UCSD-AML1 (cell line): ENCODE measurements around the gene COL6A1.

Source experiments
- DNase-seq: peaks from one replicate; lab custom pipeline; 2025; ENCODE audit not compliant: unreplicated experiment; lab: John Stamatoyannopoulos, UW

COL6A1 gene

GRCh38 chr21:45981151-45982091 is at the start of gene COL6A1:
Gene COL6A1, plus strand, starts transcription at chr21:45981770. Its CDS starts 81 bp downstream, at chr21:45981851.
- DNase-seq, result peak; percentile 65

GRCh38 chr21:45932922-45933502 is 48.6 kb upstream of the COL6A1 start:
- no peak for DNase-seq

DNA sequence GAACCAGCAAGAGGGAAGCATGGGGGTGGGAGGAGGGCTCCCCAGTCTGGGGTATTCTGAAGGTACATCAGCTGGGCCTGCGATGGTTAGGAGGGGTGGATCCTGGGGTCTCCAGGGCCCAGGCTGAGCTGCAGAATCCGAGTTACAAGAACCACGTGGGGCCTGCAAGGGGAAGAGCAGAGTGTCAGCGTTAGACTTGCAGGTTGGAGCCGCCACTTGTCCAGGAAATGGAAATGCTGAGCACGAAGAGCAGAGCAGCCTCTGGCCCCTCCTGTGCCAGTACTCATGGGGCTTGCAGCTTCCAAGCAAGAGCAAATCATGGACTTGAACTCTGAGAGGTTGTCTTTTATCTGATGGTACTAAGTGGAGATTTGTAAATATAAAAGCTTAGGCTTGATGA is 47.5 kb upstream of the COL6A1 start:
- DNase-seq, result no peak

DNA sequence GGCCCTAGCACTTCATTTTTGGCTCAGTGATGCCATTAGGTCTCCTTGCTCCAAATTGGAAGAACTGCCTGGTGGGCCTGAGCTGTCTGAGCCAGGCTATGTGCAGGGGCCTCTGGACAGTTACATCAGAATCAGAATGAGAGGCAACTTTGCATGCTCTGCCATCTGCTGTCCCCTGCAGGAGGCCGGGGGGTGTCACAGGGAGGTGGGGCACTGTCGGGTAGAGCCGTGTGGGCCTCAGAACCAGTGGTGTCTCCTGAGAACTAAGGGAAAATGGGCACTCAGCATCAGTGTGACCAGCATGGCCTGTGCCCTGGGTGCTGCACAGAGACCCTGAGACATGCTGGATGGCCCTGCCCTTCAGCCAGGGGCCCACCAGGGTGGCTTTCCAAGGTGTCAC is 47.0 kb upstream of the COL6A1 start:
- no peak for DNase-seq

GRCh38 chr21:45935628-45936027 is 45.9 kb upstream of the COL6A1 start:
- no peak for DNase-seq

DNA sequence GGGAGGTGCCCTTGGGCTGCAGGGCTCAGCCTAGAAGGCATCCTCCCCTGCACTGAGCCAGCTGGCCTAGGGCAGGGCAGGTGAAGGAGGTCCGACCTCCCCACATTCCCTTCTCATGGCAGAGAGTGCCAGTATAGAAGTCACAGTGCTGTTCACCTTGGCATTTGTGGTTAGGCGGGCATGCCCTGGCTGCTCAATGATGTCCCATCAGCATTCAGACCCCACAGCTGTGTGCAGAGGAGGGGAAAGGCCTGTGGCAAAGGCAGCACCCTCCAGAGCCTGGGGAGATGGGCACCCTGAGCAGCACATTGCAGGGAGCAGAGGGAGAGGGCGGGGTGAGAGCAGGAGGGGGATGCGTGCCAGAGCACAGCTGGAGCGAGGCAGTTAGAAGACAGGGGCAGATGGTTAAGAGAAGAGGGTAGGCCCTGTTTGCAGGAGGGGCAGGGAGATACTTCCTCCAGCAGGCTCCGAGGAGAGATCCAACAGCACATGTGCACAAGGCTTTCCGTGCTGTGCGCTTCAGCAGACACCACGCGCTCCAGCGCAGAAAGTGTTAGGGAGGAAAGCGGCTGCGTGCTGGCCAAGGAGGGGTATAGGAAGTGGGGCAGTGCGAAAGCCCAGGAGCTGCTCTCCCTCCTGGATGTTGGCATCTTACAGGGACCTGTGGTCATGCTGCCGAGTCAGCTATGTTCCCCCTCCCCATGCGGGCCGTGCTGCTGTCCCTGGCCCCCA is 43.7 kb upstream of the COL6A1 start:
- DNase-seq, result no peak

DNA sequence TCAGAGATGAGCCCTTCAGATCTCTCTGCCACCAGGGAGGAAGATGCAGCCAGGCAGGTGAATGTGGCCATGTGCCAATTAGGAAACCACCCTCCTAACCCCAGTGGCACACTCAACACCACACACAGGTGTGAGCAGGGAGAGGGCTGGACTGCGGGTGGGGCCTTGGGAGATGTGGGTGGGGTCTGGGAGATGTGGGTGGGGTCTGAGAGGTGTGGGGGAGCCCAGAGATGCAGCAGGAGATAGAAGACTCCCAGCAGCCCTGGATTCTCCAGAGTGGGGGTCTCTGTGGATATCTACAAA is 43.2 kb upstream of the COL6A1 start:
- DNase-seq, result no peak

GRCh38 chr21:45938811-45939520 is 42.6 kb upstream of the COL6A1 start:
- no peak for DNase-seq

GRCh38 chr21:45939521-45940045 is 42.0 kb upstream of the COL6A1 start:
- no peak for DNase-seq

GRCh38 chr21:45940091-45940490 is 41.5 kb upstream of the COL6A1 start:
- DNase-seq, result no peak

DNA sequence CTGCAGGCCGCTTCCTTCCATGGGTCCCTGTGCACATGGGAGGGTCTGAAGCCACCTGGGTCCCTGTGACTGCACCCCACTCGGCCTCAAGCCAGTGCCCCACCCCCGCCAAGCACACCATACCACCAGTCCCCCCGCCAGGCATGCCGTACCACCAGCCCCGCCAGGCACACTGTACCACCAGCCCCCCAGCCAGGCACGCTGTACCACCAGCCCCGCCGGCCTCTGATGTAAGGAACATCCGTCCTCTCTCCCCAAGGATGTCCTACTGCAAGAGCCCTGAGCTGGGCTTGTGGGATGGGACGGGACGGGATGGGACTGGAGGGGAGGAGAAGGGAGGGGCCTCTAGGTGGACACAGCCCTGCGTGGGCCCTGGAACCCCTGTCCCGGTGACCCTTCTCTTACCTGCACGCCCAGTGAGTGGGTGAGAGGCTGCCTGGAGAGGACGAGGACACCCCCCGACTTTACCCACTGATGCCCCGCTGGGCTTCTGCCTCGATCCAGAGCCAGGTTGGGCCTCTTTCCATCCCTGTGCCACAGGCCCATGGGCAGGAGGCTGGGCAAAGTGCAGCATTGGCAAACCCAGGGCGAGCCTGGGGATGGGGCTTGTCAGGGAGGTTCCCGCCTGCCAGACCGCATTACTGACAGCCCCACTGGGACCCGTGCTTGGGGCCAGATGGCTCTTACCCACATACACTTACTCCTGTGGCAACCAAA is 40.8 kb upstream of the COL6A1 start:
- no peak for DNase-seq

GRCh38 chr21:45941338-45941710 is 40.2 kb upstream of the COL6A1 start:
- DNase-seq, result no peak

DNA sequence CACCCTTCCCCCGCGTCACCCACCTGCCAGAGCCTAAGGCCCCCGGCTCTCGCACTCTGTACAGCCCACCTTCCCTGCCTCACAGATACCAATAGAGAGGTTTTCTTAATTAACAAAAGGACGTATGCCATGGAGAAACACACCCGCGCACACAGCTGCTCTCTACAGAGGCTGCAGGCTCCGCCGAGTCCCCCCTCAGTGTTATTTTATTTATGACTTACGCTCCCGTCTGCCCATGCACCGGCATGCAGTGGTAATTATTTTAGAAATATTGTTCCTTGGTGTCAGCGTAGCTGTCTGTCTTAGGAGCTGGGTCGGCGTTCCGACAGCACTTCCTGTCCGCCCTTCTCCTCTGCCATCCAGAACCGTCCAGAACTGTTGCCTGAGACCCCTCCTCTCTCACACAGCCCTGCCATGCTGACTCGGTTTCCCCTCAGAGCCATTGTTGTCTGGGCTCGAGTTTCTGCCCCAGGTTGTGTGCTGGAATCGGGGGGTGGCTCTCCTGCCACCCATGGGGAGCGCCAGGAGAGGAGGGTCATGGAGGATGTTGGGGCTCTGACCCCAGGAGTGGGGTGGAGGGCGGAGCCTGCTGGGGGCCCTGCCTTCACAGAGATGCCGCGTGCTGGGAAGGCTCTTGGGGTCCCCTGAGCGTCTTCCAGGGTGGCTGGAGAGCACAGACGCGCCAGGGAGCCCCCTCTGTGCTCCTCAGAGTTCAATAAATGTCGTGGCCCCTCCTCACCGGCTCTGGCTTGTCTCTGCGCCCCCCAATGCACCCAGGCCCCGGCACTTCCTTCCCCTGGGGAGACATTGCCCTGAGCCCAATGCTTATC is 39.6 kb upstream of the COL6A1 start:
- no peak for DNase-seq

GRCh38 chr21:45942755-45943629 is 38.6 kb upstream of the COL6A1 start:
- DNase-seq, result no peak

DNA sequence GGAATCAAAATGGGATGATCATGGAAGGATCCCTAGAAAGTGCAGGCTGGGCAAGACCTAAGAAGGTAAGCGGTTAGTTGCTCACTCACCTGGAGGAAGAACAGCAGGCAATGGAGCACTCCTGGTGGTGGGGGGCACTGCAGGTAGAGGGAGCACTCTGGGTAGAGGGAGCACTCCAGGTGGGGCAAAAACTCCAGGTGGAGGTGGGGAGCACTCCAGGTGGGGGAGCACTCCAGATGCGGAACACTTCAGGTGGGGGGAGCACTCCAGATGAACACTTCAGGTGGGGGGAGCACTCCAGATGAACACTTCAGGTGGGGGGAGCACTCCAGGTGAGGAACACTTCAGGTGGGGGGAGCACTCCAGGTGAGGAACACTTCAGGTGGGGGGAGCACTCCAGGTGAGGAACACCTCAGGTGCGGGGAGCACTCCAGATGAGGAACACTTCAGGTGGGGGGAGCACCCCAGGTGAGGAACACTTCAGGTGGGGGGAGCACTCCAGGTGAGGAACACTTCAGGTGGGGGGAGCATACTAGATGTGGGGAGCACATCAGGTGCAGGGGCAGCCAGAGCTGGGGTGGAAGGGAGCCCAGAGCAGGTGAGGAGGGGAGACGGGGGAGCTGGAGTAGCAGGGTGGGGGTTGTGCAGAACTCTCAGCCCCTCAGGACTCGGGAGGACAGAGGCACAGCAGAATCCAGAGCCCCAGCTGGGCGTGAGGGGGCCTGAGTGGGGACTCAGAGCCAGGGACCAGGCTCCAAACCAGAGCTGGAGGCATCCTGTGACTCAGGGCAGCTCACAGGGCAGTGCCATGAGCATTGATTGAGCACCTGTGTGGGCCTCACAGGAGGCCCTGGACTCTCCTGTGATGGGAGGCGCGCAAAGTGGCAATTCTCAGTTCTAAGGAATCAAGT is 37.7 kb upstream of the COL6A1 start:
- DNase-seq, result no peak

DNA sequence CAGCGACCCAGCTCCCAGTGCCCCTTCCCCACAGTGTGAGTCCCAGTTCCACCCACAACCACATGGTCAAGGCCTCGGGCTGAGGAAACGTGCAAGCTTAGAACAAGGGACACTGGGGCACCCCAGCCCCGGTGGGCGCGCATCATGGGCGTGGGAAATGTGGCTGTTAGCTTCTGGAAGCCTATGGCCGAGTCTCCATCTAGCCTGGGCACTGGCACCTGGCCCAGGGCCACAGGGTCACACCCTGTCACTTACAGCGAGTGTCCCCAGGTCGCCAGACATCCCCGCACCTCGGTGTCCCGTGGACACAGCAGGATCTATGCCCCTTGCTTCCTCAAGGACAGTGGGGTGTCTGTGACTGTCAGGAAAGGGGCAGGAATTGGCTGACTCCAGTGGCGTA is 37.0 kb upstream of the COL6A1 start:
- DNase-seq, result no peak

GRCh38 chr21:45945066-45945867 is 36.3 kb upstream of the COL6A1 start:
- DNase-seq, result no peak
